GM12865 (cell line): ENCODE results near the gene OR6X1.

Experiments used
- DNase-seq: peaks from one replicate; pipeline ENCODE4 v3.0.0; 2010; ENCODE audit warnings: low read depth
- H3K4me3 ChIP-seq: 2 replicates; pipeline ENCODE4 v1.5.1; 2011; ENCODE audit warnings: mild to moderate bottlenecking, low read depth, low read length, control low read depth
- TF ChIP-seq, protein P1 (sequence below): IDR thresholded peaks from 2 replicates; pipeline ENCODE4 v1.5.1; 2011; ENCODE audit warnings: low read length, control low read depth, low read depth, inconsistent platforms; ENCODE audit not compliant: insufficient read depth; ENCODE audit errors: missing control alignments

OR6X1 gene

GRCh38 chr11:123704341-123704740, 50.0 kb downstream of the OR6X1 start:
- H3K4me3 ChIP-seq = no peak overlapping the region
- no peak for DNase-seq
- TF ChIP-seq, protein P1, sequence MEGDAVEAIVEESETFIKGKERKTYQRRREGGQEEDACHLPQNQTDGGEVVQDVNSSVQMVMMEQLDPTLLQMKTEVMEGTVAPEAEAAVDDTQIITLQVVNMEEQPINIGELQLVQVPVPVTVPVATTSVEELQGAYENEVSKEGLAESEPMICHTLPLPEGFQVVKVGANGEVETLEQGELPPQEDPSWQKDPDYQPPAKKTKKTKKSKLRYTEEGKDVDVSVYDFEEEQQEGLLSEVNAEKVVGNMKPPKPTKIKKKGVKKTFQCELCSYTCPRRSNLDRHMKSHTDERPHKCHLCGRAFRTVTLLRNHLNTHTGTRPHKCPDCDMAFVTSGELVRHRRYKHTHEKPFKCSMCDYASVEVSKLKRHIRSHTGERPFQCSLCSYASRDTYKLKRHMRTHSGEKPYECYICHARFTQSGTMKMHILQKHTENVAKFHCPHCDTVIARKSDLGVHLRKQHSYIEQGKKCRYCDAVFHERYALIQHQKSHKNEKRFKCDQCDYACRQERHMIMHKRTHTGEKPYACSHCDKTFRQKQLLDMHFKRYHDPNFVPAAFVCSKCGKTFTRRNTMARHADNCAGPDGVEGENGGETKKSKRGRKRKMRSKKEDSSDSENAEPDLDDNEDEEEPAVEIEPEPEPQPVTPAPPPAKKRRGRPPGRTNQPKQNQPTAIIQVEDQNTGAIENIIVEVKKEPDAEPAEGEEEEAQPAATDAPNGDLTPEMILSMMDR = no peak
